GM19372 (cell line): Measurements from ENCODE around the gene PHF2.

Experiments used
- ATAC-seq: cut with Tn5 transposase; IDR thresholded peaks from one replicate; pipeline ENCODE4 v1.9.1; 2021; ENCODE audit warnings: mild to moderate bottlenecking, low read depth, moderate library complexity; ENCODE audit not compliant: unreplicated experiment

PHF2 gene

DNA sequence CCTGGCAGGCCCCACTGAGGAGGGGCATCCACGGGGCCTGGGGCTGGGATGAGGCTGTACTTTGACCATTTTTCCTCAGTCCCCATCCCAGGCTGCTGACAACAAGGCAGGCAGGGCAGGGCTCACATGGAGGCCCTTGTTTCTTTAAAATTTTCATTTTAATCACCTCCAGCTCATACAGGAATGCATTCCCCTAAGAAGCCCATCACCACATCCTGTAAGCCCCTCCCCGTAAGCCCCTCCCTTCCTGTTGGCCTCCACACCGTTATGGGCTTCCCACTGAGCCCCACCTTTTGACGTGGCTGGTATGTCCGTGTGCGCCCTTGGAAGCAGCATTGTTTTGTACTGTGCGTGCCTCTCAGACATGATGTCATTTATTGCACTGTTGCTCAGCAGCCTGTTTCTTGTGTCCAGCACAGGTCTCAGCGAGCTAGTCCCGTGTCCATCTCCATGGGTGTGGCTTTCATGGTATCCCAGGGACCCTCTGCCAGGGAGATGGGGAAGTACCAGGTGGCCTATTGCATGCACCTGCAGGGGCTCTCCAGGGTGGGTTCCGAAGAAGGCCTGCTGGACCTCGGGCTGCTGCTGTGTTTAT, 22.4 kb downstream of the PHF2 start:
- no peak for ATAC-seq

GRCh38 chr9:93599571-93600403, 23.4 kb downstream of the PHF2 start:
- ATAC-seq, result no peak

DNA sequence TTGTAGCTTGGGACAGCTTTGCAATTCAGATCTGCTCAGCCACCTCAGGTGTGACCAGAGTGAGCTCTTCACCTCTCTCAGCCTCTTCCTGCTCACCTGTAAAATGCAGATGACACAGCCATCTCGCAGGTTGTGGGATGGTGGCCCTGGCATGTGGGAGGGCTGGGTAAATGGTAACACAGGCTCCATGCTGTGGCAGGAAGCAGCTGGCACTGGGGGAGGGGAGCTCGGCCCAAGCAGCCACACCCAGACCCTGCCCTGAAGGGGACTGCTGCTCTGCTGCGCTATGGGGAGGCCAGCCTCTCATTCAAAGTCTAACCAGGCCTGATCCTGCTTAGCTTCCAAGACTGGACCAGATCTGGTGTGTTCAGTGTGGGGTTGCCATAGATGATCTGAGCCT, 24.1 kb downstream of the PHF2 start:
- no peak for ATAC-seq

DNA sequence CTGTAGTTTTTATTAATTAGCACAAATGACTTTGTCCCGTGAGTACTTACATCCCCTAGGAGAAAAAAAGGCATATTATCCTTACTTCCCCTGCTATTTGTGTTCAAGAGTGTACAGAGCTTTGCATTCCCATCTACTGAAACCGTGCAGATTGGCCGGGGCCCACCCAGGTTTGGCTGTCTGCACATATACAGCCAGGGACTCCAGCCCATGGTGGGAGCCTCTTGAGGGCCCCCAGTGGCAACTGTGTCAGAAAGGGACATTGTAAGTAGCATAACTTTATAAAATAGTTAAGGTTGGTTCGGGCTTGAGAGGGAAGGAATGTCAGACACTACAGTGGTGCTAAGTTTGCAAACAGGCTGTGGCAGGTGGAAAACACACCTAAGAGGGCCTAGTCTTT, 24.7 kb downstream of the PHF2 start:
- no peak for ATAC-seq

- no peak for ATAC-seq
These were observed 25.3 kb downstream of the PHF2 start for GRCh38 chr9:93601666-93602065.

GRCh38 chr9:93603011-93603410, 26.6 kb downstream of the PHF2 start:
- no peak for ATAC-seq

DNA sequence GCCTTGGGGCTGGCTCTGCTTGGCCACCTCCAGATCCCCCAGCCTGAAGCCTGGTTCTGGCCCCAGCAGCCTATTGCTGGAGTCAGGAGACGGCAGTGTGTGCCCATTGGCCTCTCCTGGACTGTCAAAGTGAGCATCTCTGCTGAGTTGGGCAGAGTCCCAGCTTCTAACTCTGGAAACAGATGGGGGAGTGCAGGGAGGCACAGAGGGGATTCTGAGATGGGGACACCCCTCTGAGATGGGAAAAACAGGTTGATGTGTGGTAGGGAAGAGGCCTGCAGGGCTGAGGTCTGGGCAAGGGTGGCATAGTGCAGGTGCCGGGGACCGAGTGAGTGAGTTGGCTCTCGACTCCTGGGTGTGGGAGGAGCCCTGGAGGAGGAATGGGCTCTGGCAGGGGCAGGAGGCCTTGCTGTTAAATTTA, 27.5 kb downstream of the PHF2 start:
- no peak for ATAC-seq

DNA sequence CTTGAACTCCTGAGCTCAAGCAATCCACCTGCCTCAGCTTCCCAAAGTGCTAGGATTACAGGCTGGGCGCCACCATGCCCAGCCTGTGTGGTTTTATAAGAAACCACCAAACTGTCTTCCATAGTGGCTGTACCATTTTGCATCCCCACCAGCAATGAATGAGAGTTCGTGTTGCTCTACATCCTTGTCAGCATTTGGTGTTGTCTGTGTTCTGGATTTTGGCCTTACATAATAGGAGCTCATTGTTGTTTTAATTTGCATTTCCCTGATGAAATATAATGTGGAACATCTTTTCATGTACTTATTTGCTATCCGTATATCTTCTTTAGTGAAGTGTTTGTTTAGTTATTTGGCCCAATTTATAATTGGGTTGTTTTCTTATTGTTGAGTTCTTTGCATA, 29.8 kb downstream of the PHF2 start:
- no peak for ATAC-seq

- ATAC-seq, result no peak
These were observed 33.8 kb downstream of the PHF2 start for GRCh38 chr9:93610206-93610605.

DNA sequence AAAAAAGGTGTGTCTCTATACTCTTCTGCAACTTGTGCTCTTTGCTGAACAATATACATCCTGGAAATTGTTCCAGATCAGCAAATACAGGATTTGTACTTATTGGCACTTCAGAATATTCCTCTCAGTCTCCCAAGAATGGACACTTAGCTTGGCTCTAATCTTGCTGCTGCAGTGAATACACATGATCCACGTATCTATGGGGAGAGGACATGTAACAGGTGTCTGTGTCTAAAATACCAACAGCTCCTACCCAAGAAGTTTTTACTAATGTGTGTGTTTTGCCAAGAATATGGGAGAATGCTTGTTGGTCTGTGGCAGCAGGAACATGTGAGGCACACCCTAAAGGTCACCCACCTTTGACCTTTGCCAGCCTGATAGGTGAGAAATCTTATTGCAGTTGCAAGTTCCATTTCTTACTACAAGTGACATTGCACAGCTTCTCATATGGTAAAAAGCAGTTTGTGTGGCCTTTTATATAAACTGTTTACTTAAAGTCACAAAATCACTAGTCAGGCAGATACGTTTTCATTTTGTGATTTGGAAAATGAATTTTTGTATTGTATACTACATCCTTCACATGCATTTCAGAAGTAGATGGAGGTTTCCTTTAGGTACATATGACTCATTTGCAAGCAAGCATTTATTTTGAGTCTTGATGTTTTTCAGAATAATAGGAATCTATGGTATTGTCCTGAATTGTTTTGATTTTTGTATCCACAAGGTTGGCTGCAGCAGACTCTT, 35.8 kb downstream of the PHF2 start:
- no peak for ATAC-seq

DNA sequence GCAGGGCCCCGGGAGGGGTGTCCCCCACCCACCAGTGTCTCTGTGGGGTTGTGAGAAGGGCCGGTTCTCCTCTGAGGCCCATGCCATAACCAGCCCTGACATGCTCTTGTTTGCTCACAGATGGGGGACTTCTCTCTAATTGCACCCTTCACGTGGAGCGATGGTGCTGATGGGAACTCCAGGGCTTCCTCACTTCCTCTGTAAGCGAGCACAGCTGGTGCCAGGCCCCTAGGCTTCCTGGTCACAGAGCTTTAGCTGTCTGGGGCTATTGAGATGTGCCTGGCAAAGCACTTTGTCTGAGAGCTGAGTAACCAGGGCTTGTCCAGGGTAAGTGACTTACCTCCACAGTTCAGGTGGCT, 36.4 kb downstream of the PHF2 start:
- no peak for ATAC-seq

DNA sequence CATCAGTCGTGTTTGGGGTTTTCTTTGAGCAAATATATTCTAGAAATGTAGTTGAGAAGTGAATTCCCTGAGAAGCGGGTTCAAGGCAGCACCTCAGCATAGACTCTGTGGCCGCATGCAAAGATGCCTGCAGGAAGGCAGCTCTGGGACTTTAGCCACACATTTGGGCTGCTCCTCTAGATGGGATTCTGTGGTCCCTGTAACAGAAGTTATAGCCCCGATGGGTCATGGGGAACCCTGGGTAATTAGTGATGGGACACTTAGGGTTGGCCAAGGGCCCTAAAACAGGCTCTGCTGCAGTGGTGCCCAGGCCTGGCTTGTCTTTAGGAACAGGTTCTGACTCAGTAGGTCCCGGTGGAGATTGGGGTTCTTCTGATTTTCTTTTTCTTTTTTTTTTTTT, 36.8 kb downstream of the PHF2 start:
- ATAC-seq, result no peak

- no peak for ATAC-seq
These were observed 37.4 kb downstream of the PHF2 start for GRCh38 chr9:93613791-93614190.

DNA sequence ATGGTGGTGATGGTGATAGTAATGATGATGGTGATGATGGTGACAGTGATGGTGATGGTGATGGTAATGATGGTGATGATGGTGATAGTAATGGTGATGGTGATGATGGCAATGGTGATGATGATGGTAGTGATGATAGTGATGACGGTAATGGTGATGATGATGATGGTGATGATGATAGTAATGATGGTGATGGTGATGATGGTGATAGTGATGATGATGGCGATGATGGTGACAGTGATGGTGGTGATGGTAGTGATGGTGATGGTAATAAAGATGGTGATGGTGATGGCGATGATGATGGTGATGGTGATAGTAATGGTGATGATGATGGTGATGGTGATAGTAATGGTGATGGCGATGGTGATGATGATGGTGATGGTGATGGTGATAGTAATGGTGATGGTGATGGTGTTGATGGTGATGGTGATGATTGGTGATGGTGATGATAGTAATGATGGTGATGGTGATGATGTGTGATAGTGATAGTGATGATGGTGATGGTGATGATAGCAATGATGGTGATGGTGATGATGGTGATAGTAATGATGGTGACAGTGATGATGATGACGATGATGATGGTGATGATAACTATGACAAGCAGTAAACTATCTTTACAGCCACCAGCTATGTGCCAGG, 38.6 kb downstream of the PHF2 start:
- no peak for ATAC-seq

DNA sequence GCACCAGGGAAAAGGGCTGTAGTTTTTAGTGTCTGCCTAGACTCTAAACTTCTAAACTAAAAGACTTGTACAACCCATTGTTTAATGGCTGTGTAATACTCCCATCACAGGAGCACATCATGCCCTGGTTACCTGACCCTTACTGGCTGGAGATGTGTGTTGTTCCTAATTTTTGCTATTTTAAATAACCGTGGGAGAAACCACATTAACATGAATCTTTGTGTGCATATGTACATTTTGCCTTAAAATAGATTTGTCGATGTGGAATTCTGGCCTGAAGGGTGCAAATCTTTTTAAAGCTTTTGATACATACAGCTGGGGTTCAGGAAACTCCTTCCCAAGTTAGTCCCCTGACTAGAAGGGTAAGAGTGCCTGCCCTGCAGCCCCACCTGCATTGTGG, 39.7 kb downstream of the PHF2 start:
- ATAC-seq, result no peak

DNA sequence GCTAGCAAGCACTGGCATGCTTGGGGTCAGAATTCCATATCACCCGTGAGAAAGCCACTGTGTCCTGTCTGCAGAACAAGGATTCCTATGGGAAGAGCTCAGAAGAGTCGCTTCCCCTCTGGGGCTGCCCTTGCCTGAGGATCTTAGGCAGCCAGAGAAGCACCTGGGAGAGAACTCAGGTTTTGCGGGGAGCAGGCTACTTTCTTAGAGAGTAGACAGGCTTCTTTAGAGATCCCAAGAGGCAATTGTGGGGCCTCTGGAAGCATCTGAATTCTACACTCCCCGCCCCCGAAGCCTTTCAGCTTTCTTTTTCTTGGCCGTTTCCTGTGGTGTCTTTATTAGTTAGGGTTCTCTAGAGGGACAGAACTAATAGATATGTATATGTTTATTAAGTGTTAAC, 40.9 kb downstream of the PHF2 start:
- no peak for ATAC-seq

GRCh38 chr9:93619272-93619775, 42.9 kb downstream of the PHF2 start:
- no peak for ATAC-seq

DNA sequence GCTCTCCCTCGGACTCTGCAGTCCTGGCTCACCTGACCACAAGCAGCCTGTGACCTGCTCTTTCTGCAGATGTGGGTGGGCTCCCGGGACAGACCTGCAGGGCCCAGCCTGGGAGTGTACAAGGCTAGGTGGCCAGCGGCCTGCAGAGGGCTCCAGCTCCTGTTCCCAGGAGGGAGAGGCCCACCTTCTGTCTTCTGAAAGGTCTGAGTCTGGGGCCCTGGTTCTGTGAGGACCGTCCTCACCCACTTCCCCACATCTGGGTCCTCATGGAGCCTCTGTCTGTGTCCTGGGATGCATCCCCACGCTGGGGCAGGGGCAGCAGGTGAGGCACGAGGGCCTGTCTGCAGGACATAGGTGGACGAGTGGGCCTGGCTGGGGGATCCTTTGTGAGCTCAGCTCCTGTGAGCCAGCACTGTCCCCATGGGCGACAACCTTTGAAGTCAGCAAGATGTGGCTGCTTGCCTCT, 43.7 kb downstream of the PHF2 start:
- ATAC-seq, result no peak

DNA sequence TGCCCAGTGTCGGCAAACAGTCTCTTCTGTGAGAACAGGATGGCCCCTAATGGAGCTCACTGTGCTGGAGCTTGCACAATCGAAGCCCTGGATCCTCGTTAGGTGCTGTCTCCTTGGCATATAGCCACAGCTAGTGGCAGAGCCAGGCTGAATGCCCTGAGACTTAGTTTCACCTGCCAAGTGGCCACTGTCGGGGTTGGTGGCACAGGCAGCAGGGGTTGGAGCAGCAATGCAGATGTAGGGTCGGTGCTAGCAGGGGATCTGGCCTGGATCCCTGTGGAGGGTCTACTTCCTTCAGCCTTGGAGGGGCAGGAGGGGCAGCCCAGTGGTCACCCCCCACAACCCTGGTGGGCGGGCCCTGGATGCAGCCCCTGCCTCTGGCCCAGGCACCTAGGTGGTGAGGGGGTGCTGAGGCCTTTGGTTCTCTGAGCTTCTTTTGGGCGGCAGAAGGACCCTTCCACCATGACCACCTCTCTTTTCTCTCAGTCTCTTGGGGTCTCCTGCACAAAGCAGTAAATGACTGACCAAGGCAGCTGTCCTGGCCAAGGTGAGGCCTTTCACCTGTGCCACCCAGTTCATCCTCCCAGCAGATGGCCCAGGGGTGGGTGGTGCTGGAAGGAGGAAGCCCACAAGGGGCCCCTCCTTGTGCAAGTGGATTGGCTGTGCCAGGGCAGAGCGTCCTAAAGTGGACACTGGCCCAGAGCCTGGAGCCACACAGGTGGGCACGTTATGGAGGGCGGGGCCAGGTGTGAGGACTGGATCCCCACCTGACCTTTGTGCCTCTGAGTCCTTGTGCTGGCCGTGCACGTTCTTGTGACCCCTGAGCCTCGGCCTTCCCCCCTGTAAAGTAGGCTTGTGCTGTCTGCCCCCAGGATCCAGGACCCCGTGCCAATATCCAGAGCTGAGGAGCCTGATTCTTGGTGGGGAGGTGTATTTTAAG, 44.8 kb downstream of the PHF2 start:
- ATAC-seq, result no peak

- ATAC-seq, result no peak
These were observed 45.5 kb downstream of the PHF2 start for GRCh38 chr9:93621922-93622321.
